NT2/D1 (cell line): ENCODE results near the gene C1QTNF4.

Source experiments
- DNase-seq: peaks from one replicate; pipeline ENCODE4 v3.0.0-alpha.2; 2011; ENCODE audit warnings: low read depth, low spot score
- H3K27me3 ChIP-seq: 2 replicates; pipeline ENCODE4 v1.6.0; 2011; ENCODE audit warnings: mild to moderate bottlenecking; ENCODE audit not compliant: insufficient read length, insufficient read depth
- H3K36me3 ChIP-seq: 2 replicates; pipeline ENCODE4 v1.6.1; 2011; ENCODE audit warnings: mild to moderate bottlenecking, low read length, mixed read lengths; ENCODE audit not compliant: insufficient read depth, insufficient read length
- H3K4me1 ChIP-seq: 2 replicates; pipeline ENCODE4 v1.5.1; 2011; ENCODE audit not compliant: insufficient read depth, insufficient read length
- H3K4me3 ChIP-seq: 2 replicates; pipeline ENCODE4 v1.5.1; 2011; ENCODE audit warnings: low read depth; ENCODE audit not compliant: insufficient read length
- H3K9ac ChIP-seq: 2 replicates; pipeline ENCODE4 v1.6.0; 2011; ENCODE audit warnings: low read depth; ENCODE audit not compliant: insufficient read length
- H3K9me3 ChIP-seq: 2 replicates; pipeline ENCODE4 v1.5.1; 2011; ENCODE audit warnings: mild to moderate bottlenecking, low read length; ENCODE audit not compliant: insufficient read depth
- SUZ12 ChIP-seq: IDR thresholded peaks from 2 replicates; pipeline ENCODE4 v1.6.1; 2011; ENCODE audit not compliant: insufficient read length, insufficient read depth; ENCODE audit errors: extremely low read depth
- YY1 ChIP-seq: IDR thresholded peaks from 2 replicates; pipeline ENCODE4 v1.6.1; 2011; ENCODE audit not compliant: insufficient read length, insufficient read depth
- ZNF274 ChIP-seq: IDR thresholded peaks from 2 replicates; pipeline ENCODE4 v1.6.1; 2011; ENCODE audit warnings: mild to moderate bottlenecking, low read depth, low read length

C1QTNF4 gene

GRCh38 chr11:47592251-47592650 lies 2.0 kb downstream of the C1QTNF4 start:
- H3K27me3 ChIP-seq = peaks cover 45% of the 10 kb centered on the region
- no peak overlapping the region for H3K9ac ChIP-seq
- no peak overlapping the region for H3K4me3 ChIP-seq
- no peaks in the 10 kb centered on the region for H3K36me3 ChIP-seq
- DNase-seq = no peak
- H3K4me1 ChIP-seq = peaks cover 16% of the 10 kb centered on the region
- no peaks in the 10 kb centered on the region for H3K9me3 ChIP-seq
- TF ChIP-seq SUZ12 = no peak
- no peak for TF ChIP-seq YY1
- TF ChIP-seq ZNF274 = no peak

- H3K9ac ChIP-seq = peak overlapping the region; percentile 11
Measured at GRCh38 chr11:47591764-47592163, 2.4 kb downstream of the C1QTNF4 start.

GRCh38 chr11:47589977-47590861 lies 4.0 kb downstream of the C1QTNF4 start:
- Histone ChIP-seq H3K9ac (no peak overlapping the region), H3K4me3 (no peak overlapping the region), H3K9me3 (no peaks in the 10 kb centered on the region), H3K36me3 (peaks cover 11% of the 10 kb centered on the region), H3K27me3 (peaks cover 36% of the 10 kb centered on the region), H3K4me1 (peaks cover 16% of the 10 kb centered on the region)
- no peak for TF ChIP-seq ZNF274
- TF ChIP-seq SUZ12 = no peak
- no peak for TF ChIP-seq YY1
- no peak for DNase-seq

More at GRCh38 chr11:47591764-47592163, 2.4 kb downstream of the C1QTNF4 start:
- no peaks in the 10 kb centered on the region for H3K9me3 ChIP-seq
- no peak overlapping the region for H3K4me3 ChIP-seq
- TF ChIP-seq SUZ12 (no peak), YY1 (no peak), ZNF274 (no peak)
- H3K27me3 ChIP-seq = peaks cover 45% of the 10 kb centered on the region
- H3K36me3 ChIP-seq = peaks cover under 1% of the 10 kb centered on the region
- H3K4me1 ChIP-seq = peaks cover 16% of the 10 kb centered on the region
- DNase-seq = no peak

- Histone ChIP-seq H3K4me3 (no peak overlapping the region), H3K9ac (no peak overlapping the region), H3K4me1 (peaks cover 16% of the 10 kb centered on the region), H3K27me3 (peaks cover 30% of the 10 kb centered on the region), H3K36me3 (peaks cover 17% of the 10 kb centered on the region), H3K9me3 (no peaks in the 10 kb centered on the region)
- TF ChIP-seq SUZ12 = no peak
- no peak for TF ChIP-seq YY1
- no peak for TF ChIP-seq ZNF274
- DNase-seq = no peak
Measured at GRCh38 chr11:47589584-47589976, 4.6 kb downstream of the C1QTNF4 start.

- Histone ChIP-seq H3K27me3 (peaks cover 25% of the 10 kb centered on the region), H3K4me1 (peaks cover 16% of the 10 kb centered on the region), H3K9ac (no peak overlapping the region), H3K4me3 (no peak overlapping the region), H3K36me3 (peaks cover 22% of the 10 kb centered on the region), H3K9me3 (no peaks in the 10 kb centered on the region)
- TF ChIP-seq SUZ12 = no peak
- TF ChIP-seq ZNF274 = no peak
- TF ChIP-seq YY1 = no peak
- DNase-seq = no peak
Measured at GRCh38 chr11:47589118-47589517, 5.1 kb downstream of the C1QTNF4 start.

- Histone ChIP-seq H3K4me1 (peaks cover 13% of the 10 kb centered on the region), H3K27me3 (peaks cover 12% of the 10 kb centered on the region), H3K9me3 (no peaks in the 10 kb centered on the region), H3K4me3 (no peak overlapping the region), H3K9ac (no peak overlapping the region), H3K36me3 (peaks cover 34% of the 10 kb centered on the region)
- no peak for TF ChIP-seq ZNF274
- no peak for TF ChIP-seq SUZ12
- TF ChIP-seq YY1 = no peak
- DNase-seq = no peak
Measured at GRCh38 chr11:47587723-47588326, 6.4 kb downstream of the C1QTNF4 start.

- peaks cover 13% of the 10 kb centered on the region for H3K4me1 ChIP-seq
- H3K9me3 ChIP-seq = no peaks in the 10 kb centered on the region
- TF ChIP-seq ZNF274 = no peak
- TF ChIP-seq SUZ12 = no peak
- no peak for TF ChIP-seq YY1
- peaks cover 6% of the 10 kb centered on the region for H3K27me3 ChIP-seq
- H3K9ac ChIP-seq = no peak overlapping the region
- H3K4me3 ChIP-seq = no peak overlapping the region
- peaks cover 41% of the 10 kb centered on the region for H3K36me3 ChIP-seq
- no peak for DNase-seq
Measured at GRCh38 chr11:47587039-47587716, 7.0 kb downstream of the C1QTNF4 start.
